Activated CD4-positive, alpha-beta T cell treated with anti-CD3 and anti-CD28 coated beads, Interleukin-10, Interleukin-2, amounts not matched to agents 100 ng/mL and 50 ng/mL, durations not matched to agents 16 hours and 8 hours (primary cell): ENCODE data around the gene MACC1.
A peak's percentile ranks its signal among the peaks of the same experiment; 100 is the strongest.

Experiments
- DNase-seq: peaks from one replicate; pipeline ENCODE4 v3.0.0-alpha.2; 2020

The MACC1 gene

GRCh38 chr7:20217193-20217948 lies at the start of gene MACC1:
MACC1 (minus strand) TSS chr7:20217384; CDS start chr7:20161862, 55,522 bp downstream.
- DNase-seq, result peak; percentile 27

- DNase-seq, result no peak
Measured at GRCh38 chr7:20264623-20265022, 47.4 kb upstream of the MACC1 start.

GRCh38 chr7:20260223-20260622 lies 43.0 kb upstream of the MACC1 start:
- DNase-seq, result no peak

GRCh38 chr7:20257212-20257611 lies 40.0 kb upstream of the MACC1 start:
- DNase-seq, result no peak

GRCh38 chr7:20249920-20250319 lies 32.7 kb upstream of the MACC1 start:
- DNase-seq, result no peak

GRCh38 chr7:20249376-20249775 lies 32.2 kb upstream of the MACC1 start:
- DNase-seq, result no peak

- DNase-seq, result no peak
Measured at GRCh38 chr7:20246236-20246635, 29.1 kb upstream of the MACC1 start.

GRCh38 chr7:20244334-20245120 lies 27.3 kb upstream of the MACC1 start:
- DNase-seq, result no peak

- no peak for DNase-seq
Measured at GRCh38 chr7:20241911-20242261, 24.7 kb upstream of the MACC1 start.

- no peak for DNase-seq
Measured at GRCh38 chr7:20241194-20241910, 24.2 kb upstream of the MACC1 start.

- peak; percentile 53 for DNase-seq
Measured at GRCh38 chr7:20240080-20240926, 23.1 kb upstream of the MACC1 start.

GRCh38 chr7:20238754-20239324 lies 21.7 kb upstream of the MACC1 start:
- DNase-seq, result peak; percentile 84

- no peak for DNase-seq
Measured at GRCh38 chr7:20238194-20238753, 21.1 kb upstream of the MACC1 start.

GRCh38 chr7:20237464-20238193 lies 20.4 kb upstream of the MACC1 start:
- DNase-seq, result no peak

GRCh38 chr7:20236790-20237189 lies 19.6 kb upstream of the MACC1 start:
- DNase-seq, result no peak

- DNase-seq, result no peak
Measured at GRCh38 chr7:20236043-20236442, 18.9 kb upstream of the MACC1 start.

GRCh38 chr7:20235288-20235687 lies 18.1 kb upstream of the MACC1 start:
- no peak for DNase-seq

GRCh38 chr7:20233362-20233761 lies 16.2 kb upstream of the MACC1 start:
- DNase-seq, result no peak

- peak; percentile 19 for DNase-seq
Measured at GRCh38 chr7:20232848-20233247, 15.7 kb upstream of the MACC1 start.

- DNase-seq, result no peak
Measured at GRCh38 chr7:20229646-20230500, 12.7 kb upstream of the MACC1 start.
